Anterior cingulate cortex (tissue), 58 donors: ENCODE results near the gene KCTD5.
"Not testable (repeated sequence)": the region's sequence is repeated elsewhere in the genome, so short reads cannot be mapped to it uniquely, and the experiment has no call there.

ENCODE experiments used
- DNase-seq, 58 donors: peaks; one replicate each; lab custom pipeline; 2025; lab: John Stamatoyannopoulos, UW

The KCTD5 gene

DNA sequence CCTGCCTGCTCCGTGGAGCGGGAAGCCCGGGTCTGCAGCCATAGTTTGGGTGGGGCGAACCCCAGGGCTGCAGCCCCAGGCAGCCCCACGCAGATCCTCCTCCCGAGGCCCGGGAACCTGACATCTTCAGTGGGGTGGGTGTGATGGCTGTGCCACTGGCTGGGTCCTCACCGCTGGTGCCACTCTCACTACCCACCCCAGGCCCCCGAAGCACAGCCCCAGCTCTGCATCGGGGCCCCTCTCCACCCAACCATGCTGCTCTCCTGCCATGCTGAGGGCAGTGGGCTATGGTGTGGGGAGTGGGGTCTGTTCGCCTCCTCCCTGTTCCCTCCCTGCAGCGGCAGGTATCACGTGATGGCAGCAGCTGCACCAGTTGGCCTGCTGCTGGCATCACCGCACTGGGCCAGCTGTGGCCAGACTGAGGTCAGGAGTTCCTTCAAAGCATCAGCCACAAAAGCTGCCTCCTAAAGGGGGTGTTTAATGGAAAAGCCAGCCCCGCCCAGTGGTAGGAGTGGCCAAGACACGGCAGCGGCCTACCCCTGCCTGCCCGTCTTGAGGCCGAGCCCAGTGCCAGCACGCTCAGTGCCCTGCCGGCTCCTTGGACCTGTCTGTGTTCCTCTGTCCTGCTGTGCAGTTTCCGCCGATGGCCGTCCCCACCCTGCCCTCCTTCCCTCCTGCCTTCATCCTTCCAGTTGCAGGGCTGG, 10.8 kb downstream of the KCTD5 start:
- peak in 51 of 58 donors; percentile 6 to 87 (median 53) for DNase-seq

DNA sequence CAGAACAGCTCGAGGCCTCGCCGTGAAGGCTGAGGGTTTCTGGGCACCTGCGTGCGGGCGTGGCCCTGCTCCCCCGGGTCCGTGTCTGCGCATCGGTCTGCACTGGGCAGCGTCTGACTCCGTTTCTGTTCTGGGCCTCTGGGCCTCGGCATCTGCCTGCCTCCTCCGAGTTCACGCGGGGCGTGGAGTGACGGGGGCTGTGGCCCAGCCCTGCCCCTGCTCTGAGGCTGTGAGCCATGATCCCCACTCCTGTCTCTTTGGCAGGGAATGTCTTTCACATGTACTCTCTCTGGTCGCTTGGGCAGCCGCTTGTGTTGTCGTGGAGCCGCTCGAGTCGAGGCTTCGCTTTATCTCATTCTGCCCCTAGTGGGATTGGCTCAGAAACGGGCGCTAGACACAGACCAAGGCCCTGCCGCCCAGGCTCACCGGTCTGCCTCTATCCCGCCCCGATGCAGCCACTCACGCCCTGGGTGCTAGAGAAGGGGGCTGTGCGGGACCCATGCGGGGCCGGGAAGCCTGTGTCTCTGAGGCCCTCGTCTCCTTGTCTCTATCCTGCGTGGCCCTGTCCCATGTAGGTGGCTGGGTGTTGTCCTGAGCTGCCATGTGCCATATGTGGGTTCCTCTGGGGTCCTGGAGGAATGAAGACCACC, 14.4 kb downstream of the KCTD5 start:
- DNase-seq = not testable (repeated sequence)

DNA sequence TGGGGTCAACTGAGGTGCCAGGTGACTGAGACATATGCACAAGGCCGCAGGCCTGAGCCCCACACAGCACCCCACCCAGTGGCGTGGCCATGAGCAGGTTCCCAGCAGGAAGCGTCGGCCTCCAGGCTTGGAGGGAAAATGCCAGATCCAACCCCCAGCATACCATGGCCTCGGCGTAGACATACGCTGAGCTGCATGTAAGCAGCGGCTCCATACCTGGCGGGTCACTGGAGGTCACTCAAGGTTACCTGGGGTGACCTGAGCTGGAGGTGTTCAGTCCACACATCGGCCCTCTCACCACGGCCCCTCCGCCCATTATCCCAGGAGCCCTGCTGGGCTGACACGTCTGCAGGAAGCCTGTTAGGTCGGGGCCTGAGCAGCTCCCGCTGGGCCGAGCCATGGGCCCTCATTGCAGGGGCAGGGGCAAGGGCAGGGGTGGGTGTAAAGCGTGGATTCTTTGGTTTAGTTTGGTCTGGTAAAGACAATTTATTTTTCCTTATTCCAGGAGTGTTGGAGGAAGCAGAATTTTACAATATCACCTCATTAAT, 15.2 kb downstream of the KCTD5 start:
- DNase-seq = no peak

DNA sequence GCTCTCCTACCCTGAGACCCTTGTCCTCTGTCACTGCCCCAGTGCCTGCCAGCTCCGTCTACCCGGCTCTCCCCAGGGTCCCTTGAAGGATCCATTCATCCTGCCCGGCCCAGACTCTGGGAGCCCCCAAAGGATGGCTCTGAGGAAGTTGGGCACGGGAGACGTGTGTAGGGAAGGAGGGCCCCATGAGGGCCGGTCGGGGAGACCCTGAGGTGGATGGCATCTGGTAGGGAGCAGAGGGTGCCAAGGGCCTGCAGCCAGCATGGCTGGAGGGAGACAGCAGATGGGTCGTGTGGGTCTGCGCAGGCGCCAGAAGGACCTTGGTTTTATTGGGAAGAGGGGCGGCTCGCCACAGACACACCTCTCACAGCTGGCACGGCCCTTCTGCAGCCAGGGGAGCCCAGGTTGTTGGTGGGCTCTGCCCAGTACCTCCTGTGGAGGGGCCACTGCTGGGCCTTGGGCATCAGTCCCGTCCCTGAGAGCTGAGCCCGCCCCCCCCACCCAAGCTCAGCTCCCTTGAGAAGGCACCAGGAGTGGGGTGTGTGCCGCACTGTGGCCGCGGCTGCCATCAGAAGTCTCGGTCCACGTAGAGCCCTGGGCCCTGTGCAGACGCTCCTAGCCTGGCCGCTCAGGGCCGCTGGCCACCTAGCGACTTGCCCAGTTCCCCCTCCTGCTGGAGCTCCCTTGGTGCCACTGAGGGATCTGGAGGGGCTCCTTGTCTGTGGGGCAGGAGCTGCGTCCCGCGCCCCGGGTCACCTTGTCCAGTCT, 16.0 kb downstream of the KCTD5 start:
- DNase-seq = no peak

DNA sequence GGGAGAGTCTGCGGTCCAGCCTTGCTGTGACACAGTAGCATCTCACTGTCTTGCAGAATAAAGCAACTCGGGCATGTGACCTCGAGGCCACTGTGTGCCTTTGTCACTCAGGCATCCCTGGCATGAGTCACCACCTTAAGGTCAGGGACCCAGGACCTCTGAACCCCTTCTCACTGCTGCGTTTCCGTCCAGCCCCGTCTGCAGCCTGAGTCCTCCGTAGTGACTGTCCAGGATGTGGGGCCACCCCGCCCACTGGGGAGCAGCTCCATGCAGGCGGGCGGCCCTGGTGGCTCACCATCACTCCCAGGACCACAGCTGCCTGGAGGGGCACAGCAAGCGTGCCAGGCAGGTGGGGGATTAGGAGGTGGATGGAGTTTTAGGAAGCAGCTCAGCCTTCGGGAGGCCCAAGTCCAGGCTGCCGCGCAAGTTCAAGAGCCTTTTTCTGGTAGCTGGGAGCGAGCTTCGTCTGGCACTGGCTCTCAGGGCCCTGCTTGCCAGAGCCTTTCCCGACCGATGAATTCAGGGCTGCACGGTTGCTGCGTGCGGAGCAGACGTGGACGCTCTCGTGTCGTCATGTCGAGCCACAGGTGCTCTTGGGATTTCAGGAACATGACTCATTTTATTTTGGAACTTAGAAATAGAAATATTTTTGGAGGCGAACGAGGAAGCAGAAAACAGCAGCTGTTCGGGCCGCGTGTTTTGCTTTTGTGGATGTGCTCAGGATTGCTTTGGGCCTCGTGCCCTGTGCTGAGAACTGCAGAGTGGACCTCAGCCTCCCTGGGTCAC, 16.8 kb downstream of the KCTD5 start:
- peak in 26 of 58 donors; percentile 15 to 63 (median 34) for DNase-seq

DNA sequence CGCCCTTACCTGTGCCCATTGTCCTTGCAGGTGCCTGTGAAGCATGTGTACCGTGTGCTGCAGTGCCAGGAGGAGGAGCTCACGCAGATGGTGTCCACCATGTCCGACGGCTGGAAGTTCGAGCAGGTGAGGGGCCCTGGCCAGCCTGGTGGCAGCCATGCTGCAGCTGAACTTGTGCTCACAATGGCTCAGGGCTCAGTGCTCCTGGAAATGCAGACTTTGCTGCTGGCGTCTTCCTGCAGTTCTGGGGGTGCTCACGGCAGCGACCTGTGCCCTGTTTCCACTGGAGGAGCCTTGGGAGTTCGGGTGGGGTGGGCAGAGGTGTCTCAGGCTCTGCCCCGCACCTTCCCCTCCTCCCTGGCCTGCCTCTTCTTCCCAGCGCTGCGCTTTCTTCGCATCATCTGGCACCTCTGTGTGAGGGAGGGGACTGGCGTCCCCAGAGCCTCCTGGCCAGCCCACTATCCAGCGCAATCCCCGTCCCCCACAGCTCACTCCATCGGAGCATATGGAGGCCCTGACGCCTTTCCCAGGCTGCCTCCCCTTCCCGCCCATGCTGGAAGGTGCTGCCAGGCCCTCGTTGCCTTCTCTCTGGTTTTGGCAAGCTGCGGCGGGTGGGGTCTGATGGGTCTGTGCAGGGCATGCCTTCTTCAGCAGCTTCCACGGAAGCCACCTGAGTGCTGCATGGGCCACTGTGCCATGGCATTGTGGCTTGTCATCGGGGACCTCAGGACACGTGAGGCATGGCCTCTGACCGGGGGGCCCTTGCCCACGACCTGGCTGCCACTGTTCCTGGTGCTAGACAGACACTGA, 17.7 kb downstream of the KCTD5 start:
- DNase-seq = no peak

DNA sequence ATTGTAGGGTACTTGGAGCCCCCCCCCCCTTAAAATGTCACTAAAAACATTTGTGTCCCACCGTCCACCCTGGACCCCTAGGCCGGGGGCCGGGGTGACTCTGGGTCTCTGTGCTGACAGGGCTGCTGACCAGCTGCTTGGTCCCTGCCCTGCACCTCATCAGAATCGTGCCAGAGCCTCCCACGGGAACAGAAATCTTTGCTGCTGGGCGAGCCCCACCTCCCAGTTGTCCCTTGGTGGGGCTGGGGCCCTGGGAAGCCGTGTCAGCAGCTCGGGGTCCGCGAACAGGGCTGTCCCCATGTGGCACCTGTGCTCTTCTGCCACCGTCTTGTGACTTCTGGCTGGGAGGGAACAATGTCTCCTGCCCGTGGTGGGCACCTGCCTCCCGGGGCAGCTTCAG, 18.5 kb downstream of the KCTD5 start:
- no peak for DNase-seq

DNA sequence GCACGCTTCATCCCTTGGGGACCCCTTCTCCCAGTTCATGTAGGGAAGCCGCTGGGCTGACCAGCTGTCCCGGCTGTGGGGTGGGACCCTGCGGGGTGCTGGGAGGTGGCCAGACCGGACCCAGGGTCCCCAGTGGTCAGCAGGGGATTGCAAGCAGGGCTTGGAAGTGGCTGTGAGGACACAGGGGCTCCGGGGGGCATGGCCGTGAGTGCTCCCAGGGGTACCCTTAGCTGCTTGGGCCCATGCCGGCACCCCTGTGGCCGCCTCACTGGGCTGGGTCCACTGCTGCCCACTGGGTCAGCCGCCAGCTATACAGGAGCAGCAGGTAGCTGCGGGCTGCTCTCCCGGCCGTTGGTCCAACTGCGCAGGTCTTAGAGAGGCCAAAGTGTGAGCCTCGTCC, 18.9 kb downstream of the KCTD5 start:
- DNase-seq = no peak

DNA sequence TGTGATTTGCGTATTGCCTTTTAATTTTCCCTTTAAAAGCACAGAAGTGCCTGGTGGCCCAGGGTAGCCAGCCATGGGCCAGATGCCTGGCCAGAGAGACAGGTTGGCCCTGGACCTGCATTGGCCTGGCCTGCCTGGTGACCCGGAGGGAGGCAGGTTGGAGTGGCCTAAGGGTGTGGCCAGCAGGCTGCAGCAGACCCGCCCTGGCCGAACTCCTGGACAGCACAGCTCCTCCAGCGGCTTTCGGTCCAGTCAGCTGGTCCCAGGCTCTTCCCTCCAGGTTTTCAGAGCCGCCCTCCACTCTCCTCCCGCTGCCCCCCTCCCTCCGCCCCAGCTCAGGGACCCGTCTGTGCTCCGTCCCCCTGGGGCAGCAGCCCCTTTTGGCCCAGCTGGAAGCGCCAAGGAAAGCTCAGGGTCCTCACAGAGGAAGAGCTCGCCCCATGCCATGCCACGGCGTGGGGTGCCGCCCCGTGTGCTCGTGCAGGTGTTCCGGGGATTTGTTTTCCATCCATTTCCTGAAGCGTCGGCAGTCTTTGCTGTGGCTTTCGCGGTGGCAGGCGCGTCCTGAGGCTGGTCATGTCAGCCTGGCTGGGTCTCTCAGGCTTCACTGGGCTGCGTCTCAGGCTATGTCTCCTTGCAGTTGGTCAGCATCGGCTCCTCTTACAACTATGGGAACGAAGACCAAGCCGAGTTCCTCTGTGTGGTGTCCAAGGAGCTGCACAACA, 19.6 kb downstream of the KCTD5 start:
- DNase-seq = no peak

DNA sequence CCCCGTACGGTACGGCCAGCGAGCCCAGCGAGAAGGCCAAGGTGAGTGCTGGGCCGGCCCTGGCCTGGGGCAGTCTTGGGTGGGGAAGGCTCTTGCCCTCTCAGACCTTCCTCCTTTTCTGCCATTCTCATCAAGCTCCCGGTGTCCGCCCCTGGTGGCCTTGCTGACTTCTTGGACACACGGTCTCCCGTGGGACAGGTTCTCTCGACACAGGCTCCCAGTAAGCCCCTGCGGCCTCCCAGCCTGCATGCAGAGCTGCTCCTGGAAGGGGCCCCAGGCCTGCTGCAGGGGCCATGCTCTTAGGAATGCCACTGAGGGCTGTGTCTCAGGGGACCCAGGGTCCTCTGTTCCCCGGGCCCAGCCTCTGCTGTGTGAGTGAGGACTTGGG, 20.1 kb downstream of the KCTD5 start:
- no peak for DNase-seq

DNA sequence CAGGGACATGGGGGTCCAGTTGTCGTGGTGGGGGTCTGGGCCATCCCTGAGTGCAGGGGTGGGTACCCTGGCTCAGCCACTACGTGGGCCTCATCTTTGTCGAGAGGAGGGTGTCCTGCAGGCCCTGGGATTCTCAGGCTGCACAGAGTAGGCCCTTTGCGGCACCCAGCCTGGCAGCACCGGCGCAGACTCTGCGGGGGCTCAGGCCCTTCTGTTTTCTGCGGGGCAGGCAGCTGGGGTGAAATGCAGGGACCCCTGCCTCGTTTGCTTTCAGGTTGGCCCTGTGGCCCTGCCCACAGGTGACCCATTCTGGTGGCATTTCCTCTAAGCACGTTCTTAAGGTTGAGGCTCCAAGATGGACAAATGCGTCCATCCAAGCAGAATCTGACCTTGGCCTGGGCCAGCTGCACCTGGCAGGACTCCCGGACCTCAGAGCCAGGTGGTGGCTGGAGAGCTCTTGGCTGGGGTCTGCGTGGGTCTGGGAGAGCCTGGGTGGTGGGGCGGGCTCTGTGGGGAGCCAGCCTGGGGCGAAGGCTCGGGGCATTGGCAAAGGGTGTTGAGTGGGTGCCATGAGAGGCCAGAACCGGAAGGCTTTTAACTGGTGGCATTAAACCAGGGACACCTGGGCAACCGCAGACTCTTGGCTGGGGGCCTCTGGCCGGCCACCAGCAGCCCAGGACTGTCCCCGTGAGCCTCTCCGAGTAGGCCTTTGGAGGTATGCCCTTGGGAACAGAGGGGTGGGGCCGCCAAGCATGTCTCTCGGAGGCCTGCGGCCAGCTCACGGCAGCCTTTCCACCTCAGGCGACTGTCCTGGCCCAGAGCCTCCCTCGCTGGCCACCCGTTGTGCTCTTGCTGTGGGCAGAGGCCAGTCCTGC, 20.8 kb downstream of the KCTD5 start:
- peak in 13 of 58 donors; percentile 12 to 62 (median 32) for DNase-seq

DNA sequence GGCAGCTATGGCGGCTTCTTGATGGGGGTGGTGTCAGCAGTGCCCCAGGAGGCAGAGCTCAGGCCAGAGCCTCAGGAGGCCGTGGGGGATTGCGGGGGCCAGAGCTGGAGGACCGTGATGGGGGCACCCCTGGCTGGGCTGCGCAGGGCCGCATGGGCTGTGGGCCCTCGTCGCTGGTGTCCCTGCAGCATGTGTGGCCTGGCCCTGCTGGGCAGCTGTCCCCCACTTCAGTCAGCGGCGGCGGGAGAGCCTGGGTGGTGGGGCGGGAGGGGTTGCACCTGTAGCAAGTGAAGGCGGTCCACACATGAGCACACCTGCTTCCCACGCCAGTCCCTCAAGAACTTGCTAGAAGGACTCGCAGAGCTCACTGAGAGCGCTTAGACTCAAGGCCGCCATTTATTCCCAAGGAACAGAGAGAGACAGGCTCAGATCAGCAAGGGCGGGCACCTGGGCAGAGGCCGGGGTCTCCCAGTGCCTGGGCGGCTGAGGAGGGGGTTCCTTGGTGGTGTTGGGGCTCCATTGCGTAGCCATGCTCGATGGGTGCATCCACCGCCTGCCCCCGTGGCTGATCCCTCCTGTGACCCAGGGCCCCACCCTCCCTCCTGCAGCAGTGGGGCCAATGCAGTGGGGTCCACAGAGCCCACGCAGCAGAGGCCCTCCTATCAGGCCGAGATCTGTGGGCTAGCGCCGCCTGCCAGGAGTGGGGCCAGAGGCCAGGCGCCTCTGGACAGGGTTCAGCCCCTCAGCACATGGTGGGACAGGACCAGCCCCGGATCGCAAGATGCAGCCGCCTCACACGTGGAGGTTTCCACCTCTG, 22.1 kb downstream of the KCTD5 start:
- no peak for DNase-seq

DNA sequence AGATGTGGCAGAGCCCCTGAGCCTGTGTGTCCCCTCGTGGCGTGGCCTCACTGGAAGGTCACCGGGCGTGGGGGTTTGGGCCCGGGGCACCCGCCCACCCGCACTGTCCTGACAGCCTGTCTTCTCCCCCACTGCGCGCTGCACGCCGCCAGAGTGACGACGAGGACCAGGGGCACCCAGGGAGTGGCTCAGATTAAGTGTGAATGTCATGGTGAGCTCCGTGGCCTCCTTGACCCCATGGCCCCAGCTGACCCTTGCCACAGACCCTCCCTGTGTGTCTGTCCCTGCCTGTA, 22.6 kb downstream of the KCTD5 start:
- DNase-seq = no peak

DNA sequence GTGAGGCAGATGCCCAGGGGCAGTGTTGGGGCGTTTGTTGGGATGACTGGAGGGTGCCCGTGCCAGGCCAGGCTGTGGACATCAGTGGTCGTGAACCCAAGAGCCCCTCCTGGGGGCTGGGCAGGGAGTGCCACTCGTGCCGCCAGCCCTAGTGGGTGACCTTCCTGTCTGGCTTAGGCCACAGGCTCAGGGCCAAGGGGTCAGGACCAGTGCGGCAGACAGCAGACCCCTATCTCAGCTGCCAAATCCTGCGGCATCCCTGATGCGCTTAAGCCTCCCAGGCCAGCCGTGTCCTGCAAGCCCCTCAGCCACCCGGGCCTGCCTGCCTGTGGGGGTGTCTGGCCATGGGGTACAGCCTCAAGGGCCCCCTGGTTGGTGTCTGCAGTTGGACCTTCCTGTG, 23.0 kb downstream of the KCTD5 start:
- no peak for DNase-seq

DNA sequence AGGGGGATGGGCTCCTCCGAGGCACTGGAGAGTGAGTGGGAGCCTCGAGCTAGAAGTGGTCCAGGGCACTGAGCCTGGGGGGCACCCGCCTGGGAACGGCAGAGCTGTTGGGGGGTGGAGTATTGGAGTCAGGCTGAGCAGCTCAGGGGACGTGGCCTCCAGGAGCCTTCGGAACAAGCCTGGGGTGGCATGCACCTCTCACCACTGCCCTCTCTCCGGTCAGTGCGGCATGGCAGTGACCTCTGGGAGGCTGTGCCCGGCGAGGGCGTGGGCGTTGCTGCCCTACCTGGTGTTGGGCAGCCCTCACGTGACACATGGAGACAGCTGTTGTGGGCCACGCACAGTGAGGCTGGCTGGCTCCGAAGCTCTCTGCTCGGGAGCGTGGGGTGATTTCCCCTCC, 23.8 kb downstream of the KCTD5 start:
- no peak for DNase-seq

DNA sequence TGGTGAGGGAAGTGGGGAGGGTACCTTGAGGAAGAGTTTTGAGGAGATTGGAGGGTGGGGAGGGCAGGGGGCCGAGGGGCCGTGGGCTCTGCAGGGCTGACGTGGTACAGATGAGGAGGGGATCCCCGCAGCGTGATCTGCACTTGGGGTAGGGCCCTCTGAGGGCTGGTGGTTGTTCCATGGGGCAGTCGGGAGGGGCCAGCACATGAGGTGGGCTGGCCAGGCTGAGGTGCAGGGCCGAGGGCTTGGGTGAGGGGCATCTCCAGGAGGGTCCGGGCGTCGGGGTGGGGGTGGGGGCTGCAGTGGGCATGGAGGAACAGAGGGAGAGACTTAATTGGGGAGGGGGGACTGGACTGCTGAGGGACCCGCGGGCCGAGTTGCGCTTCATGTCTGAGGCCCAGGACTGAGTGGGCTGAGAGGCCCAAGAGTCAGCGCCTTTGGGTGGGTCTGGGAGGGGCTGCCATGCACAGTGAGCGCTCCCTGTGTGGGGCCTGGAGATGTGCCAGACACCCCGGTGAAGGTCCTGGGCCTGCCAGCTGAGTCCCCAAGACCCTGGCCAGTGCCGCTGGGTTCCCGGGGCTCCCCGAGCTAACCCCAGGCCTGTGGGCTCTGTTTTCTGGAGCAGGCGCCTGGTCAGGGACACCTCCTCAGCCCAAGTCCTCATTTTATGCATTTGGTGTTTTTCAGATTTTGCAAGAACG, 24.4 kb downstream of the KCTD5 start:
- DNase-seq = no peak
